ENCODE data around the gene MICAL2. TPM values are rescaled to one million over a fixed set of nuclear protein-coding genes. Genes with fewer than 3 reads are reported as not detected.

MICAL2 gene
- total RNA-seq, 1 donor from 2014 or later: 0.27 TPM

- POLR2A ChIA-PET: no interaction called here
- CTCF ChIA-PET: no interaction called here
- peaks cover 18% of the 10 kb centered on the region for H3K4me1 Mint-ChIP-seq
These were observed 15.3 kb upstream of the MICAL2 start for GRCh38 chr11:12094872-12095800.

GRCh38 chr11:12097219-12097618, 13.2 kb upstream of the MICAL2 start:
- ATAC-seq (ENCODE audit: low read depth) (no peak), DNase-seq (no peak)
- Mint-ChIP-seq H3K9me3 (no peaks in the 10 kb centered on the region), H3K4me3 (no peak overlapping the region), H3K27ac (no peak overlapping the region), H3K27me3 (peaks cover 29% of the 10 kb centered on the region), H3K36me3 (ENCODE audit: low read depth) (no peaks in the 10 kb centered on the region), H3K4me1 (peaks cover 14% of the 10 kb centered on the region)
- intact Hi-C loops (cut with micrococcal nuclease): no loop called here
- ChIA-PET CTCF (no interaction called here), POLR2A (no interaction called here)
- TF ChIP-seq, protein P1, sequence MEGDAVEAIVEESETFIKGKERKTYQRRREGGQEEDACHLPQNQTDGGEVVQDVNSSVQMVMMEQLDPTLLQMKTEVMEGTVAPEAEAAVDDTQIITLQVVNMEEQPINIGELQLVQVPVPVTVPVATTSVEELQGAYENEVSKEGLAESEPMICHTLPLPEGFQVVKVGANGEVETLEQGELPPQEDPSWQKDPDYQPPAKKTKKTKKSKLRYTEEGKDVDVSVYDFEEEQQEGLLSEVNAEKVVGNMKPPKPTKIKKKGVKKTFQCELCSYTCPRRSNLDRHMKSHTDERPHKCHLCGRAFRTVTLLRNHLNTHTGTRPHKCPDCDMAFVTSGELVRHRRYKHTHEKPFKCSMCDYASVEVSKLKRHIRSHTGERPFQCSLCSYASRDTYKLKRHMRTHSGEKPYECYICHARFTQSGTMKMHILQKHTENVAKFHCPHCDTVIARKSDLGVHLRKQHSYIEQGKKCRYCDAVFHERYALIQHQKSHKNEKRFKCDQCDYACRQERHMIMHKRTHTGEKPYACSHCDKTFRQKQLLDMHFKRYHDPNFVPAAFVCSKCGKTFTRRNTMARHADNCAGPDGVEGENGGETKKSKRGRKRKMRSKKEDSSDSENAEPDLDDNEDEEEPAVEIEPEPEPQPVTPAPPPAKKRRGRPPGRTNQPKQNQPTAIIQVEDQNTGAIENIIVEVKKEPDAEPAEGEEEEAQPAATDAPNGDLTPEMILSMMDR (IDR thresholded peaks at IDR 0.05): no peak

More at GRCh38 chr11:12094872-12095800, 15.3 kb upstream of the MICAL2 start:
- ATAC-seq (ENCODE audit: low read depth): no peak
- DNase-seq: no peak
- no peaks in the 10 kb centered on the region for H3K36me3 Mint-ChIP-seq (ENCODE audit: low read depth)
- peaks cover 25% of the 10 kb centered on the region for H3K27me3 Mint-ChIP-seq
- intact Hi-C loops (cut with micrococcal nuclease): no loop called here
- TF ChIP-seq, protein P1 (IDR thresholded peaks at IDR 0.05): no peak
- H3K9me3 Mint-ChIP-seq: no peaks in the 10 kb centered on the region
- no peak overlapping the region for H3K4me3 Mint-ChIP-seq
- H3K27ac Mint-ChIP-seq: no peak overlapping the region

- CTCF ChIA-PET: no interaction called here
- DNase-seq (no peak), ATAC-seq (ENCODE audit: low read depth) (no peak)
- POLR2A ChIA-PET: no interaction called here
- Mint-ChIP-seq H3K4me3 (no peak overlapping the region), H3K27me3 (peaks cover 26% of the 10 kb centered on the region), H3K4me1 (peaks cover 14% of the 10 kb centered on the region), H3K36me3 (ENCODE audit: low read depth) (no peaks in the 10 kb centered on the region), H3K9me3 (no peaks in the 10 kb centered on the region), H3K27ac (no peak overlapping the region)
- TF ChIP-seq, protein P1 (IDR thresholded peaks at IDR 0.05): no peak
- intact Hi-C loops (cut with micrococcal nuclease): no loop called here
These were observed 11.8 kb upstream of the MICAL2 start for GRCh38 chr11:12098601-12099000.

DNA sequence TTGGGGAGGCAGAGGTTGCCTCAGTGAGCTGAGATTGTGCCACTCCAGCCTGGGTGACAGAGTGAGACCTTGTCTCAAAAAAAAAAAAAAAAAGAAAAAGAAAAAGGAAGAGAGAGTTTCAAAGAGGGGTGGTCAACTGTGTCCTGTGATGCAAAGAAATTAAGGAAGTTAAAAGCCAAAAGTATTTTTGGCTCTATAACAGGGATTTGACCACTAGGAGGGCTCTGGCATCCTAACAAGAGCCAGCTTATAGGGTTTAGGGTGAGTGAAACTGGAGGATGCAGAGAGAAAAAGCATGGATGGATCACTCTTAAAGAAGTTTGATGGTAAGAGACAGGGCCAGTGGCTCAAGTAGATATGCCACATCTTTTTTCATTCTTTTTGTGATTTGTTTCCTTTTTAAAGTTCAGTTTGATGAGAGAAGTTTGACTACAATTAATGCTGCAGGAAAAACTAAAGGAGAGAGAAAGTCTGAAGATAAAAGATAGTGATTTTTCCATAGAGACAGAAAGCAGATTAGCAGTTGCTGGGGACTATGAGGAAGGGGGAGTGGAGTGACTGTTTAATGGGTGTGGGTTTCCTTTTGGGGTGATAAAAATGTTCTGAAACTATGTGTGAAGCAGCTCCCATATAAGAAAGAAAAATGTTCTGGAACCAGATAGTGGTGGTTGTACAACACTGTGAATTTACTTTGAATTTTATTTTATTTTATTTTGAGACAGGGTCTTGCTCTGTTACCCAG, 11.1 kb upstream of the MICAL2 start:
- CTCF ChIA-PET: no interaction called here
- Mint-ChIP-seq H3K4me1 (peaks cover 14% of the 10 kb centered on the region), H3K27me3 (peaks cover 21% of the 10 kb centered on the region), H3K27ac (no peak overlapping the region), H3K36me3 (ENCODE audit: low read depth) (no peaks in the 10 kb centered on the region), H3K4me3 (no peak overlapping the region), H3K9me3 (no peaks in the 10 kb centered on the region)
- ATAC-seq (ENCODE audit: low read depth) (no peak), DNase-seq (no peak)
- intact Hi-C loops (cut with micrococcal nuclease): no loop called here
- POLR2A ChIA-PET: no interaction called here
- TF ChIP-seq, protein P1 (IDR thresholded peaks at IDR 0.05): no peak

DNA sequence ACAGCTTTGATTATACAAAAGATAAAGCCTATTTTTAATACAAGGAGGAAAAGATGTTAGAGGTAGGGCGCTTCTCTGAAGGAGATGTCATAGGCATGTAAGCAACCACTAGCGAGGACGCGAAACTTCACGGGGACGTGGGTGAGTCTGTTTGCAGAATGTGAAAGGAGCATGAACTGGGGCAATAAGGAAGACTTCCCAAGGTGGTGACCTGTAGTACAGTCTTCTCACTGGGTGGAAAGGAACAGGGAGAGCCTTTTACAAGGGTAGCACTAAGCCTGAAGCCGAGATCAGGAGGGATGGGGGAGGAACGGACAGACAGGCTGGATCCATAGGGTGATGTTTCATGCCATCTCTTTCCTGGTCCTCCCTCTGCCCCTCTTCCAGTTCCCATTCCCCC, 10.0 kb upstream of the MICAL2 start:
- ChIA-PET CTCF (no interaction called here), POLR2A (no interaction called here)
- Mint-ChIP-seq H3K4me1 (peaks cover 14% of the 10 kb centered on the region), H3K27ac (no peak overlapping the region), H3K27me3 (peaks cover 20% of the 10 kb centered on the region), H3K9me3 (no peaks in the 10 kb centered on the region), H3K4me3 (no peak overlapping the region), H3K36me3 (ENCODE audit: low read depth) (no peaks in the 10 kb centered on the region)
- no peak for DNase-seq
- no peak for ATAC-seq (ENCODE audit: low read depth)
- TF ChIP-seq, protein P1 (IDR thresholded peaks at IDR 0.05): no peak
- intact Hi-C loops (cut with micrococcal nuclease): no loop called here

Measured in activated B cell treated with CpG ODN at 0.5 μM for 24 hours (primary cell).